ENCODE results near the gene ACBD6. TPM values are rescaled to one million over a fixed set of nuclear protein-coding genes. Genes with fewer than 3 reads are reported as not detected.

Gene ACBD6
- total RNA-seq, 1 experiment from 2014 or later: 73.6 TPM

DNA sequence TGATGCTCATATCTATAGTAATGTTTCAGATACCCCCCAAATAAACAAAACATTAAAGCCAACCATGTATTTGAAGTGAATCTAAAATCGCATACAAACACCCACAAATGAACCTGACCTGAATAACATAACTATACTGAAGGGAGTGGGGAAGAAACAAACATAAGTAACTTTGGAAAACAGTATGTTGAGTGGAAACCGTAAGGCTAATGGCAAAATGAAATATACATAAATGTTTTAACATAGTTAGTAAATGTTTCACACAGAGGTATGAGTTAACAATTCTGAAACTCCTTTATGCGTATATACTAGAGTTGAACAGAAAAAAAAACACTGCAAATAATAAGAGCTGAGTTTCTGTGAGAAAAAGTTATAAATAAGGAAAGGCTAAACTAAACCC lies 125.6 kb downstream of the ACBD6 start:
- Mint-ChIP-seq H3K4me3 (ENCODE audit: low read depth, unreplicated experiment) (no peak overlapping the region), H3K27me3 (ENCODE audit: unreplicated experiment) (no peaks in the 10 kb centered on the region), H3K27ac (ENCODE audit: unreplicated experiment) (no peak overlapping the region), H3K36me3 (ENCODE audit: insufficient read depth, unreplicated experiment) (peaks cover 4% of the 10 kb centered on the region), H3K9me3 (ENCODE audit: low read depth, unreplicated experiment) (peaks cover 4% of the 10 kb centered on the region), H3K4me1 (ENCODE audit: low read depth, unreplicated experiment) (peaks cover 29% of the 10 kb centered on the region)
- TF ChIP-seq, protein P1, sequence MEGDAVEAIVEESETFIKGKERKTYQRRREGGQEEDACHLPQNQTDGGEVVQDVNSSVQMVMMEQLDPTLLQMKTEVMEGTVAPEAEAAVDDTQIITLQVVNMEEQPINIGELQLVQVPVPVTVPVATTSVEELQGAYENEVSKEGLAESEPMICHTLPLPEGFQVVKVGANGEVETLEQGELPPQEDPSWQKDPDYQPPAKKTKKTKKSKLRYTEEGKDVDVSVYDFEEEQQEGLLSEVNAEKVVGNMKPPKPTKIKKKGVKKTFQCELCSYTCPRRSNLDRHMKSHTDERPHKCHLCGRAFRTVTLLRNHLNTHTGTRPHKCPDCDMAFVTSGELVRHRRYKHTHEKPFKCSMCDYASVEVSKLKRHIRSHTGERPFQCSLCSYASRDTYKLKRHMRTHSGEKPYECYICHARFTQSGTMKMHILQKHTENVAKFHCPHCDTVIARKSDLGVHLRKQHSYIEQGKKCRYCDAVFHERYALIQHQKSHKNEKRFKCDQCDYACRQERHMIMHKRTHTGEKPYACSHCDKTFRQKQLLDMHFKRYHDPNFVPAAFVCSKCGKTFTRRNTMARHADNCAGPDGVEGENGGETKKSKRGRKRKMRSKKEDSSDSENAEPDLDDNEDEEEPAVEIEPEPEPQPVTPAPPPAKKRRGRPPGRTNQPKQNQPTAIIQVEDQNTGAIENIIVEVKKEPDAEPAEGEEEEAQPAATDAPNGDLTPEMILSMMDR (IDR thresholded peaks at IDR 0.05; ENCODE audit: unreplicated experiment): no peak
- BruUV-seq (replicated peaks): no TSS peak
- intact Hi-C loops (cut with micrococcal nuclease; ENCODE audit: unreplicated experiment): no loop called here
- CTCF ChIA-PET: no interaction called here
- no peak for DNase-seq

DNA sequence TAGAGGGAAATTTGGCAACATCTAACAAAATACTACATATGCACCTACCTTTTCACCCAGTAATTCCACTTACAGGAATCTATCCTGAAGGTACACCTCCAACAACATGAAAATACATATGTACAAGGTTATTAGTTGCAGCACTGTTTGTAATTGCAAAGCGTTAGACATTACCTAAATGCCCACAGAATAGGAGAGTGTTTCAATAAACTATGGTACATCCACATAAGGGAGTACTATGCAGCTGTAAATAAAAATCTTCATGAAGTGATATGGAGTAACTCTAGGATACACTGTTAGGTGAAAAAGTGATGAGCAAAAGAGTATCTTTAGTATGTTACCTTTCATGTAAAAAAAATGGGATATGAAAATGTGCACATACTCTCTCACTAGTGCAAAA lies 126.1 kb downstream of the ACBD6 start:
- no peak for DNase-seq
- TF ChIP-seq, protein P1 (IDR thresholded peaks at IDR 0.05; ENCODE audit: unreplicated experiment): no peak
- H3K36me3 Mint-ChIP-seq (ENCODE audit: insufficient read depth, unreplicated experiment): peaks cover 4% of the 10 kb centered on the region
- H3K27me3 Mint-ChIP-seq (ENCODE audit: unreplicated experiment): no peaks in the 10 kb centered on the region
- intact Hi-C loops (cut with micrococcal nuclease; ENCODE audit: unreplicated experiment): no loop called here
- peaks cover 4% of the 10 kb centered on the region for H3K9me3 Mint-ChIP-seq (ENCODE audit: low read depth, unreplicated experiment)
- no peak overlapping the region for H3K4me3 Mint-ChIP-seq (ENCODE audit: low read depth, unreplicated experiment)
- no TSS peak for BruUV-seq (replicated peaks)
- H3K4me1 Mint-ChIP-seq (ENCODE audit: low read depth, unreplicated experiment): peaks cover 29% of the 10 kb centered on the region
- no peak overlapping the region for H3K27ac Mint-ChIP-seq (ENCODE audit: unreplicated experiment)
- CTCF ChIA-PET: no interaction called here

- Mint-ChIP-seq H3K36me3 (ENCODE audit: insufficient read depth, unreplicated experiment) (no peaks in the 10 kb centered on the region), H3K27ac (ENCODE audit: unreplicated experiment) (no peak overlapping the region), H3K4me1 (ENCODE audit: low read depth, unreplicated experiment) (peaks cover 30% of the 10 kb centered on the region), H3K4me3 (ENCODE audit: low read depth, unreplicated experiment) (no peak overlapping the region), H3K9me3 (ENCODE audit: low read depth, unreplicated experiment) (no peaks in the 10 kb centered on the region), H3K27me3 (ENCODE audit: unreplicated experiment) (no peaks in the 10 kb centered on the region)
- TF ChIP-seq, protein P1 (IDR thresholded peaks at IDR 0.05; ENCODE audit: unreplicated experiment): no peak
- CTCF ChIA-PET: interaction anchor here (0.7 kb wide), 1 partner anchor 9 kb away, joined by 7 read pairs; no protein-coding TSS in a partner anchor
- no peak for DNase-seq
- BruUV-seq (replicated peaks): no TSS peak
- intact Hi-C loops (cut with micrococcal nuclease; ENCODE audit: unreplicated experiment): no loop called here
Observed at GRCh38 chr1:180372728-180373127, 129.6 kb downstream of the ACBD6 start.

- Mint-ChIP-seq H3K27me3 (ENCODE audit: unreplicated experiment) (no peaks in the 10 kb centered on the region), H3K4me3 (ENCODE audit: low read depth, unreplicated experiment) (no peak overlapping the region), H3K27ac (ENCODE audit: unreplicated experiment) (no peak overlapping the region), H3K9me3 (ENCODE audit: low read depth, unreplicated experiment) (no peaks in the 10 kb centered on the region), H3K36me3 (ENCODE audit: insufficient read depth, unreplicated experiment) (no peaks in the 10 kb centered on the region), H3K4me1 (ENCODE audit: low read depth, unreplicated experiment) (peaks cover 41% of the 10 kb centered on the region)
- no peak for DNase-seq
- no TSS peak for BruUV-seq (replicated peaks)
- TF ChIP-seq, protein P1 (IDR thresholded peaks at IDR 0.05; ENCODE audit: unreplicated experiment): no peak
- intact Hi-C loops (cut with micrococcal nuclease; ENCODE audit: unreplicated experiment): no loop called here
- CTCF ChIA-PET: no interaction called here
Observed at GRCh38 chr1:180370597-180370996, 131.8 kb downstream of the ACBD6 start.
